GM12878 (cell line): Measurements from ENCODE around the gene UNC5B. TPM values are rescaled to one million over a fixed set of nuclear protein-coding genes. Genes with fewer than 3 reads are reported as not detected.

Source experiments
- BACH1 ChIP-seq: fragments of 450-650 bp; IDR thresholded peaks from 2 replicates; pipeline ENCODE4 v1.6.1; 2017; ENCODE audit warnings: mild to moderate bottlenecking, borderline replicate concordance
- BCLAF1 ChIP-seq: fragments of 450-650 bp; IDR thresholded peaks from 2 replicates; pipeline ENCODE4 v1.6.1; 2017; ENCODE audit warnings: antibody characterized with exemption, mild to moderate bottlenecking, moderate library complexity
- CREB1 ChIP-seq: IDR thresholded peaks from 2 replicates; pipeline ENCODE4 v1.6.1; 2012; ENCODE audit warnings: low read depth, mild to moderate bottlenecking, inconsistent platforms
- NR2F1 ChIP-seq: fragments of 450-650 bp; conservative IDR thresholded peaks from 2 replicates; pipeline ENCODE4 v1.6.1; 2017; ENCODE audit warnings: mild to moderate bottlenecking
- POU2F2 ChIP-seq: IDR thresholded peaks from 3 replicates; pipeline ENCODE4 v1.6.1; 2011; ENCODE audit warnings: low read depth, mild to moderate bottlenecking, low read length, borderline replicate concordance
- PRDM15 ChIP-seq: fragments of 450-650 bp; formaldehyde crosslinking; IDR thresholded peaks from 2 replicates; pipeline ENCODE4 v1.4.0; 2020; ENCODE audit warnings: mild to moderate bottlenecking, moderate library complexity
- SMC3 ChIP-seq: IDR thresholded peaks from 2 replicates; pipeline ENCODE4 v1.6.1; 2011; ENCODE audit warnings: low read length, improper control_type of control experiment, borderline replicate concordance
- SP1 ChIP-seq: IDR thresholded peaks from one replicate; pipeline ENCODE4 v1.6.1; 2011; ENCODE audit warnings: low read depth, low read length
- polyA plus RNA-seq, 11 experiments: library from polyadenylated mRNA; depleted of rRNA in 4 of 11; unstranded in 6 of 11; stranded (reverse) in 5 of 11; fragments of >200 nt; fragmentation: Nextera tagmentation in 4 of 11; fragmentation: Illumina TruSeq in 1 of 11; extraction: Ambion mirVana in 4 of 11; extraction: Trizol in 1 of 11; gene quantifications; 1 replicate in 1 of 11; 2 replicates in 10 of 11; pipeline versions ENCODE4 v1.2.1 to v1.2.3, GENCODE V29; 2011 to 2016; ENCODE audit warnings: inconsistent platforms in 2 of 11, missing spikeins in 2 of 11, low read depth in 1 of 11
- total RNA-seq, 4 experiments: library from RNA; depleted of rRNA in 3 of 4; stranded (reverse); fragments of >200 nt in 3 of 4; fragmentation: Illumina TruSeq in 1 of 4; extraction: Trizol in 1 of 4; gene quantifications; 2 replicates each; pipeline versions ENCODE4 v1.2.1 to v1.2.3, GENCODE V29; 2013 to 2021

Gene UNC5B
- total and polyA plus RNA-seq, 10 of the 15 experiments (the other 5 are each of a cell fraction or from before 2014, with no cell fraction given): 0.03 to 0.08 TPM; not detected in 8

- TF ChIP-seq BCLAF1 (no peak), POU2F2 (no peak), NR2F1 (no peak), BACH1 (no peak), SP1 (no peak), PRDM15 (CRISPR knock-in tag) (no peak), SMC3 (no peak), CREB1 (no peak)
- TF ChIP-seq, all 136 proteins: peak for 0
Observed at GRCh38 chr10:71312220-71312619, 99.8 kb downstream of the UNC5B start (continued).
